Aorta (tissue), 5 donors: ENCODE measurements around the gene MYO19. TPM values are rescaled to one million over a fixed set of nuclear protein-coding genes. Genes with fewer than 3 reads are reported as not detected.

Experiments used
- ATAC-seq: fragments of 200-7000 bp; cut with Tn5 transposase; one replicate; pipeline ENCODE4 v1.9.1; 2022; ENCODE audit warnings: moderate library complexity; ENCODE audit not compliant: low FRiP score
- DNase-seq, 2 donors: peaks; one replicate each; pipeline ENCODE4 v3.0.0-alpha.2; 2020
- H3K27ac ChIP-seq, 2 donors: one replicate each; pipeline ENCODE4 v1.5.1; 2013; ENCODE audit warnings: low read length in 2 of 2, mild to moderate bottlenecking in 2 of 2, moderate library complexity in 2 of 2, control low read depth in 1 of 2, inconsistent platforms in 1 of 2, low read depth in 1 of 2
- H3K27me3 ChIP-seq, 2 donors: one replicate each; pipeline ENCODE4 v1.6.1; 2013; ENCODE audit warnings: control low read depth in 1 of 2, low read length in 1 of 2, mild to moderate bottlenecking in 1 of 2, moderate library complexity in 1 of 2; ENCODE audit not compliant: insufficient read depth in 2 of 2, control insufficient read depth in 1 of 2
- H3K36me3 ChIP-seq, 2 donors: one replicate each; pipeline ENCODE4 v1.6.1; 2013; ENCODE audit warnings: control low read depth in 1 of 2, low read length in 1 of 2, mild to moderate bottlenecking in 1 of 2; ENCODE audit not compliant: insufficient read depth in 2 of 2, control insufficient read depth in 1 of 2
- H3K4me1 ChIP-seq, 2 donors: one replicate each; pipeline ENCODE4 v1.6.1; 2013; ENCODE audit warnings: low read length in 2 of 2, control low read depth in 1 of 2, mild to moderate bottlenecking in 1 of 2, moderate library complexity in 1 of 2; ENCODE audit not compliant: insufficient read depth in 2 of 2, control insufficient read depth in 1 of 2
- H3K4me3 ChIP-seq, 2 donors: one replicate each; pipeline ENCODE4 v1.5.1; 2013; ENCODE audit warnings: low read length in 2 of 2, control low read depth in 1 of 2, mild to moderate bottlenecking in 1 of 2
- H3K9me3 ChIP-seq: one replicate; pipeline ENCODE4 v1.6.1; 2013; ENCODE audit warnings: mild to moderate bottlenecking, low read length; ENCODE audit not compliant: control insufficient read depth
- WGBS, 2 donors: extraction: QIAGEN DNeasy Blood & Tissue Kit; methylation state at CpG; one replicate each; pipeline ENCODE4 v1.1.7; 2013; 5-methylcytosine and 5-hydroxymethylcytosine counted together
- intact Hi-C, 2 donors: fragments of 100-400 bp; cut with DNase I; formaldehyde crosslinking; loops; one replicate each; pipeline versions ENCODE4 v1.14.2 to v1.15.0; 2022
- long read RNA-seq, 2 donors: library from polyadenylated mRNA; unstranded; transcript quantifications; one replicate each; pipeline ENCODE4 v2.0.0, GENCODE V29; 2020 to 2021
- polyA plus RNA-seq, 2 donors: library from polyadenylated mRNA; stranded (reverse); fragments of 200-250 nt; gene quantifications; one replicate each; pipeline ENCODE4 v1.2.3, GENCODE V29; 2013
- total RNA-seq, 2 donors: library from RNA; stranded (reverse); fragmentation: NEBNext Ultra II Directional; extraction: Animal tissue kit (Norgen Biotek cat#: 25700); gene quantifications; one replicate each; pipeline ENCODE4 v1.2.1, GENCODE V29; 2021
- donor health status: healthy with polysubstance abuse.
- donor health status: Bipolar disorder and iron deficiency.
- donor health status: DM: no; HTN: no; CAD: no.
- donor health status: DM: no; HTN: no; CAD: no.
- donor health status: DM: yes; HTN: yes; CAD: no.

Gene MYO19
- 10 to 100 TPM; 37.1 to 57.3 TPM for total RNA-seq
- polyA plus RNA-seq, result 10 to 100 TPM; 13.1 to 27.4 TPM
- long read RNA-seq, donor 1, full-length matches to known transcripts, result 11 of 35 reads
- long read RNA-seq, donor 1, partial matches to known transcripts, result 16 of 35 reads
- long read RNA-seq, donor 1, other reads (novel, unspliced or antisense), result 8 of 35 reads
- long read RNA-seq, donor 2, full-length matches to known transcripts, result 2 of 13 reads
- long read RNA-seq, donor 2, partial matches to known transcripts, result 4 of 13 reads
- long read RNA-seq, donor 2, other reads (novel, unspliced or antisense), result 7 of 13 reads

DNA sequence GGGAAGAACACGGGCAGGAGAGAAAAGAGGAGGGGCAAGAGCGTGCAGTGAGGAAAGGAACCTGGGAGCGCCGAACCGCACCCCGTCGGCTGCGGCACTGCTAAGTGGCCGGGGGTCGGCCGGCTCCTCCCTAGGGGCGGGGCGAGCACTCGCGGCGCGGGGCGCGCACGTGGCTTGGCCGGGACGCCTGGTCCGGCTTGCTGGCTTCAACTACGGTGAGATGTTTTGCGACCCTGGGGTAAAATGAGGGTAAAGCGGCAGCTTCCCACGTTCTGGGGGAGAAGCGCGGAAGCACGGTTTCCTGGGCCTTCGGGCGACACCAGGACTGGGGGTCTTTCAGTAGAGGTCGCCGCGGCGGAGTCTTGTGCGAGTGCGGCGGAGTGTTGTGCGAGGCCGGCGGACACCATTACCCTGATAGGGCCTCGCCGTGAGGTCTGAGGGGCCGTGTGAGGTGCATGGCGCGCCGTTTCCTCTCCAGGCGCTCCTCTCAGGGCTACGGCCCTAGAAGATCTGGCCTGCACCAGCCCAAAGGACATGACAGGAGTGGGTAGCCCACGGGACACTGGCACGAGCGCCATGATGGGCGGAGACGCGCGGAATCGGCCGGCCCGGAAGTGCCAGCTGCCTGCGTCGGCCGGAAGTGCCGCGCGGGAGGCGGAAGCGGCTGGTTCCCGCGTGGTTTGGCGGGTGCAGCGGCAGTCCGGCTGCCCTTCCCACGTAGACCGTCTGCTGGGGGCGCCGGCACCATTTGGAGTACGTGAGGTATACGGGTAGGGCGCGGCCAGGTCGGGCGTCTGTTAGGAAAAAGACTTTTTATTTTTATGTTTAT, at the start of gene MYO19, which contains the start of gene PIGW:
MYO19 (minus strand) TSS at position 29 of the 829 bp plus-strand sequence. CDS start 2,330 bp downstream, outside the sequence.
PIGW (plus strand) TSS at position 148 of the 829 bp plus-strand sequence. CDS start 2,115 bp downstream, outside the sequence.
- no peaks in the 10 kb centered on the region for H3K27me3 ChIP-seq
- WGBS, 2 donors, result 0% methylated on average over 72 to 83 of the region's 83 CpGs
- no peaks in the 10 kb centered on the region for H3K9me3 ChIP-seq
- intact Hi-C loops, result loop anchor here in 1 of 2 donors (10.0 kb wide), 1 partner anchor 50 kb away; the partner anchor contains the start of gene ZNHIT3
- ATAC-seq (peak; percentile 97), DNase-seq (peak; percentile 93 to 97)
- H3K27ac ChIP-seq, result peak within 1 kb of the TSS in 1 of 2 donors; percentile 88
- no peaks in the 10 kb centered on the region for H3K4me1 ChIP-seq
- H3K36me3 ChIP-seq, result no peaks in the 10 kb centered on the region
- peak within 1 kb of the TSS; percentile 56 to 78 for H3K4me3 ChIP-seq

- Histone ChIP-seq H3K36me3 (peaks cover 9 to 20% of the 10 kb centered on the region in 2 donors), H3K4me1 (no peaks in the 10 kb centered on the region), H3K27me3 (no peaks in the 10 kb centered on the region), H3K4me3 (no peak overlapping the region), H3K27ac (no peak overlapping the region), H3K9me3 (no peaks in the 10 kb centered on the region)
- no peak for ATAC-seq
- intact Hi-C loops, result no loop called here
- WGBS, 2 donors, result 64 to 77% methylated on average over 1 of the region's 1 CpG
- no peak for DNase-seq
Observed at GRCh38 chr17:36583787-36584186, 49.1 kb upstream of the MYO19 start.

DNA sequence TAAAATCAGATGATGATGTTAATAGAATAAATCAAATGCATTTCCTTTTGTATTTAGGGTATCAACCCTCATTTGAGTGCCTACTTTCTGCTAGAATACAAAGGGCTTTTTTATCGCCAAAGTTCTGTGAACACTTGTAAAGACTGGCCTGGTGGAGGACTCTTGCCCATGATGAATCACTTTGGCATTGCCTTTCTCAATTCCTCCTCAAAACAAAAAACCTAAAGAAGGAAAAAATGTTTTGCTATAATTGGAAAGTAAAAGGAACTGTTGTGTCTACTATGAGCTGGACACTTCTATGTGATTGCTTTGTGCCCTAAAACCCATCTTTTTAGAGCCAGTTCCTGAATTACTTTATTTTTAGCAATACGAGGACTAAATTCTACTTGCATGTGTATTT, 44.0 kb upstream of the MYO19 start:
- Histone ChIP-seq H3K9me3 (no peaks in the 10 kb centered on the region), H3K27me3 (no peaks in the 10 kb centered on the region), H3K36me3 (peaks cover 5 to 7% of the 10 kb centered on the region in 2 donors), H3K27ac (no peak overlapping the region), H3K4me1 (no peaks in the 10 kb centered on the region), H3K4me3 (no peak overlapping the region)
- intact Hi-C loops, result no loop called here
- no peak for DNase-seq
- 44 to 49% methylated on average over 2 of the region's 2 CpGs for WGBS, 2 donors
- ATAC-seq, result no peak

DNA sequence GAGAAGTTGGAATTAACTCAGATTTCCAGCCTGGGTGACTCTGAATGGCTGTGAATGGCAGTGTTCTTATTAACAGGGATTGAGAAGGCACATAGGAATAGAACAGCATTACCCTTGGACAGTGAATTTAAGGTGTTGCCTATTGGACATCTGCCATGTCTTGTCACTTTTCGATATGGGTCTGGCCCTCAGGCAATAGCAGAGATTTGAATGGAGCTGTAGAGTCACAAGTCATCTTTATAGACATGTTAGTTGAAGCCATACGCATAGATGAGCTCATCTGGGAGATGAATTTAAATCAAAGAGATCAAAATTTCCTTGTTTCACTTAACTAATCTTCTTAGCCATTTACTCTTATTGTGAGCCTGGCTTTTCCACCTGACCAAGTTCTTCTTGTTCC, 42.1 kb upstream of the MYO19 start:
- Histone ChIP-seq H3K27ac (no peak overlapping the region), H3K4me1 (no peaks in the 10 kb centered on the region), H3K4me3 (no peak overlapping the region), H3K9me3 (no peaks in the 10 kb centered on the region), H3K27me3 (no peaks in the 10 kb centered on the region), H3K36me3 (peaks cover 4 to 9% of the 10 kb centered on the region in 2 donors)
- no peak for DNase-seq
- no peak for ATAC-seq
- WGBS, 2 donors, result 84 to 87% methylated on average over 2 of the region's 2 CpGs
- intact Hi-C loops, result no loop called here

GRCh38 chr17:36575028-36575427, 40.4 kb upstream of the MYO19 start:
- no peak overlapping the region for H3K27ac ChIP-seq
- DNase-seq, result no peak
- H3K36me3 ChIP-seq, result peaks cover 5 to 11% of the 10 kb centered on the region in 2 donors
- intact Hi-C loops, result no loop called here
- 93 to 94% methylated on average over 12 of the region's 12 CpGs for WGBS, 2 donors
- no peaks in the 10 kb centered on the region for H3K27me3 ChIP-seq
- H3K4me3 ChIP-seq, result no peak overlapping the region
- no peaks in the 10 kb centered on the region for H3K4me1 ChIP-seq
- no peaks in the 10 kb centered on the region for H3K9me3 ChIP-seq
- no peak for ATAC-seq

- H3K4me3 ChIP-seq, result no peak overlapping the region
- intact Hi-C loops, result no loop called here
- H3K27me3 ChIP-seq, result no peaks in the 10 kb centered on the region
- no peaks in the 10 kb centered on the region for H3K9me3 ChIP-seq
- H3K27ac ChIP-seq, result no peak overlapping the region
- no peaks in the 10 kb centered on the region for H3K4me1 ChIP-seq
- no peak for ATAC-seq
- H3K36me3 ChIP-seq, result peaks cover 2 to 13% of the 10 kb centered on the region in 2 donors
- no peak for DNase-seq
- 90 to 91% methylated on average over 4 of the region's 4 CpGs for WGBS, 2 donors
Observed at GRCh38 chr17:36566081-36566480, 31.4 kb upstream of the MYO19 start.

- ATAC-seq (no peak), DNase-seq (no peak)
- 84 to 87% methylated on average over 3 of the region's 3 CpGs for WGBS, 2 donors
- Histone ChIP-seq H3K4me3 (no peak overlapping the region), H3K27ac (no peak overlapping the region), H3K27me3 (no peaks in the 10 kb centered on the region), H3K9me3 (no peaks in the 10 kb centered on the region), H3K4me1 (no peaks in the 10 kb centered on the region), H3K36me3 (peaks cover 0 to 4% of the 10 kb centered on the region in 2 donors)
- intact Hi-C loops, result no loop called here
Observed at GRCh38 chr17:36553459-36553858, 18.8 kb upstream of the MYO19 start.

GRCh38 chr17:36550491-36551417, 16.1 kb upstream of the MYO19 start:
- Histone ChIP-seq H3K4me1 (no peaks in the 10 kb centered on the region), H3K27ac (no peak overlapping the region), H3K4me3 (no peak overlapping the region), H3K27me3 (no peaks in the 10 kb centered on the region), H3K36me3 (no peaks in the 10 kb centered on the region), H3K9me3 (no peaks in the 10 kb centered on the region)
- 88 to 89% methylated on average over 8 of the region's 8 CpGs for WGBS, 2 donors
- DNase-seq (no peak), ATAC-seq (no peak)
- intact Hi-C loops, result no loop called here
